Middle frontal gyrus (tissue), 1 donor: ENCODE measurements around the gene CD300H.

Experiments used
- DNase-seq: peaks from one replicate; pipeline ENCODE4 v3.0.0-alpha.2; 2015; ENCODE audit warnings: low spot score; ENCODE audit errors: extremely low spot score

Gene CD300H

DNA sequence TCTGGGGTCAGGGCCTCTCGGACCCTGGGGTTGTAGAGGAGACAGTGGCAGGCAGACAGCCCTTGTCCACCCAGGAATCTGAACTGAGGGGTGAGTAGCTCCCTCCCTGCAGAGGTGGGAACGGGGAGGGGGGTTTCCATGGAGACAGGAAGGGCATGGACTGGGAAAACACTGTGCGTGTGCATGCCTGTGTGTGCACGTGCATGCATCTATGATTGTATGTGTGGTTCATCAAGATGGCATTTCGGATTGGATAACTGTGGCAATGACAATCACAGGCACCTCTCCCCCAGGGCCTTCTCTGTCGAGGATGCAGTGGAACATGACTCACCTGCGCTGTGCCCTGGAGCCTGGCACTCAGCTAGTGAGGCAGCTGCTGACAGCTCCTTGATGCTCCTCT lies 15.3 kb downstream of the CD300H start:
- no peak for DNase-seq

DNA sequence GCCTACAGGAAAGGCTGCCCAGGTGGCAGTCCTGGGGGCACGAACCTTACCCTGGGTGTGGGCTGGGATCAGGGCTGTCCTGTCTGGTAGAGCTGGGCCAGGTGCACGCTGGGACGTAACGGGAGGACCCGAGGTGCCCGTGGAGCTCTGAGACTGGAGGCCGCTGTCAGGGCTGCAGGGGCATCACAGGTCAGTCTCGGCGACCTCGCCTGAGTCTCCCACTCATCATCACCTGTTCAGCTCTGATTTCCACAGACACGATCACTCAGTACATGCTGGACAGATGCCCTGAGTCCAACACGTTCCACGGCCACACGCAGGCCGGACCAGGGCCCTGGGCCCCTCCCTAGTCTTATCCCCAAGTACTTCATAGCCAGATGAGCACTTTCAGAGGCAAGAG lies 16.7 kb downstream of the CD300H start:
- DNase-seq: no peak

DNA sequence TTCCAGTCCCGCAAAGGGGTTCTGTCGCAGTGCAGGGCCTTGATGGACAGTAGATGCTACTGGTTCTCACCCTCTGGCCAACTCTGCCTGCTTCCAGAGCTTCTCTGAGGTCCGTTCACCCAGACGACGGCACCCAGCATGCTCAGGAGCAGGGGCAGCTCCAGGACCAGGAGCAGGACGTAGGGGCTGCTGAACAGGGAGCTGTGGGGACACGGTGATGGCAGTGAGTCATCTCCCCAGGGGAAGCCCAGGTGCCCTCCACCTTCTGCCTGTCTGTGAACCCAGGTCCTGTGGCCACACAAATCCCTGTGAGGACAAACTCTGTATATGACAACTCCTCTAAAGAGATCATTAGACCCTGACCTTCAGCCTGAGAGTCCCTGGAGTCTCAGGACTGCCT lies 18.0 kb downstream of the CD300H start:
- no peak for DNase-seq

DNA sequence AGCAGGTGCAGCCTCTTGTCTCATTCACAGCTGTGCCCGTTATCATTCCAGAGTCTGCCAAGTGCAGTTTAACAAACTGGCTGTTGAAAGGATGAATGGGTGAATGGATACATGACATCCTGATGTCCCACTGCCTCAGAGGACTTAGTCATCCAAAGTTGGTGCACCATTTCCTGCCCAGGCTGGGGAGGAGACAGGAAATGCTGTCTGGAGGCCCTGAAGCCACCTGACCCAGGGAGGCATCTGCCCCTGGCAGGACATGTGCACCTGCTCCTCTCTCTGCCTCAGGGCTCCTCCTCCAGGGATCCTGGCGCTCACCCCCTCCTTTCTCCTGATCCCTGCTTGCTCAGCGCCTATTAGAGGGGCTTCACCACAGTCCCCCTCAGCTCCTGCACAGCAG lies 19.6 kb downstream of the CD300H start:
- DNase-seq: no peak

DNA sequence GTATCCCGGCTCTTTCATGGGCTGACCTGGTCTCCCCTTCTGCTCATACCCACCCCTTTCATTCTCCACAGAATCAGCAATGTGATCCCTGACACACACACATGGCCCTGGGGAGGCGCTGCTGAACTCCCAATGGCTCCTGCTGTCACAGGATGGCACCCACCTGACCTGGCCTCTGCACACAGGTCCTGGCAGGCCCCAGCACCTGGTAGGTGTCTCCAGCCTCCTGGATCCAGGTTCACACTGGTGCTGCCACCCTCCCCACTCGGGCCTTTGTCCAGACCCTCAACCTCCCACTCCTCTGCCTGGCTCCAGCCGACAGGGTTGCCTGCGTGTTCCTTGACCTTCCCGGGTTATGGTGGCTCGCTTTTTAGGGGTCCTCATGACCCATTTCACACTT lies 20.0 kb downstream of the CD300H start:
- DNase-seq: no peak

DNA sequence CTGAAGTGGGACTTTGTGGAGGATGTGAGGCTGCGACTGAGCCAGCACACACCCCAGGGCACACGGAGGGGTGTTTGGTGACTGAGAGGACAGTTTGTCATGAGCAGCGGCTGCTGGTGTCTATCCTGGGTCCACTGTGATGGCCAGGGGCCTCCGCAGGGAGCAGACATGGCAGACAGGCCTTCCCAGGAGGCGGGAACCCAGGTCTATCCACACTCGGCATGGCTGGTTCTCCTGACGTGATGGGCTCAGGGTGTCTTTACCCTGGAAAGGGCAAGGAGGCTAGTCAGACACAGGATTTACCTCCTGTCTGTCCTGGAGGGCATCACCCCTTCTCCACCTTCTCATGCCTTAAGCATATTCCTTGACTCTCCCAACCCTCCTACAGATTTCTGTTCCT lies 20.7 kb downstream of the CD300H start:
- no peak for DNase-seq

DNA sequence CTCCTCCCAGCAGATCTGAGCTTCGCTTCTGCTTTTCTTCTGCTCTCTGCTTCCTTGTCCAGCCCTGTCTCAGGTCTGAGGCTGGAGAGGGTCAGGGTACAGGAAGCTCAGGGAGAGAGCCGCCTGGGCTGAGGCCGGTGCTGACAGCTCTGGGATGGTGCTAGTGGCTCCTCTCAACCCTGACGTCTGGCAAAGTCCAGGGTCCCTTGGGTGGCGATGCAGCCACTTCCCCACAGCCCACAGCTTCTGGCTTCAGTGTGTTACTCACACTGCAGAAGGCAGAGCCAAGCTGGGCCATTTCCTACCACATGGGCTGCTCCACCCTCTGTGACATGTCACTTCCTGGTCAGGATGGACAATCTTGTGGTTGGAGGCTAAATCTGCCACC lies 21.5 kb downstream of the CD300H start, which contains the start of gene CD300C:
Gene CD300C, minus strand, starts transcription at position 273 of the 388 bp plus-strand sequence. CDS start 333 bp downstream, outside the sequence.
- DNase-seq: no peak

DNA sequence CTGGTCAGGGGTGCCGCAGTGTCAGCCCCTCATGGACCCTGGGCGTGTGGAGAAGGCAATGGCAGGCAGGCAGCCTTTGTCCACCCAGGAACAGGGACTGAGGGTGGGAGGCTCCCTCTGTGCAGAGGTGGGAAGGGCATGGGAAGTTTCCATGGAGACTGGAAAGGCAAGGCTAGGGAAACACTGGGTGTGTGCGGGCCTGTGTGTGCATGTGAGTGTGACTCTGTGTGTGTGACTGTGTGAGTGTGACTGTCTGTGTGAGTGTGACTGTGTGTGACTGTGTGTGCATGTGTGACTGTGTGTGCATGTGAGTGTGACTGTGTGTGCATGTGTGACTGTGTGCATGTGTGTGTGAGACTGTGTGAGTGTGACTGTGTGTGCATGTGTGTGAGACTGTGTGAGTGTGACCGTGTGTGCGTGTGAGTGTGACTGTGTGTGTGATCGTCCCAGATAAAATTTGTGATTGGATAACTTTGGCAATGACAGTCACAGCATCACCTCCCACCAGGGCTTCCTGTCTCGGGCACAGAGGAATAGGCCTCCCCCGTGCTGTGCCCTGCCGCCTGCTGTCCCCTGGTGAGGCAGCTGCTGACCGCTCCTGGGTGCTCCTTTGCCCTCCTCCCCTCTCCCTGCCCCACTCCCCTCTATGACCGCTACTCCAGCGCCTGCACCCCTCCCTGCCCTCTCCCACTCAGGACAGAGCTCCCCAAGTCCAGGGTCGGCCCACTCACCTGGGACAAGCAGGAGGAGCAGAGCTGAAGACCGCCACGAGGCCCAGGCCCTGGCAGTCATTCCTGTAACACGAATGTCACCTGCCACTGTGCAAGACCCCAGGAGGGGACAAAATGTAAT lies 22.1 kb downstream of the CD300H start:
- no peak for DNase-seq

DNA sequence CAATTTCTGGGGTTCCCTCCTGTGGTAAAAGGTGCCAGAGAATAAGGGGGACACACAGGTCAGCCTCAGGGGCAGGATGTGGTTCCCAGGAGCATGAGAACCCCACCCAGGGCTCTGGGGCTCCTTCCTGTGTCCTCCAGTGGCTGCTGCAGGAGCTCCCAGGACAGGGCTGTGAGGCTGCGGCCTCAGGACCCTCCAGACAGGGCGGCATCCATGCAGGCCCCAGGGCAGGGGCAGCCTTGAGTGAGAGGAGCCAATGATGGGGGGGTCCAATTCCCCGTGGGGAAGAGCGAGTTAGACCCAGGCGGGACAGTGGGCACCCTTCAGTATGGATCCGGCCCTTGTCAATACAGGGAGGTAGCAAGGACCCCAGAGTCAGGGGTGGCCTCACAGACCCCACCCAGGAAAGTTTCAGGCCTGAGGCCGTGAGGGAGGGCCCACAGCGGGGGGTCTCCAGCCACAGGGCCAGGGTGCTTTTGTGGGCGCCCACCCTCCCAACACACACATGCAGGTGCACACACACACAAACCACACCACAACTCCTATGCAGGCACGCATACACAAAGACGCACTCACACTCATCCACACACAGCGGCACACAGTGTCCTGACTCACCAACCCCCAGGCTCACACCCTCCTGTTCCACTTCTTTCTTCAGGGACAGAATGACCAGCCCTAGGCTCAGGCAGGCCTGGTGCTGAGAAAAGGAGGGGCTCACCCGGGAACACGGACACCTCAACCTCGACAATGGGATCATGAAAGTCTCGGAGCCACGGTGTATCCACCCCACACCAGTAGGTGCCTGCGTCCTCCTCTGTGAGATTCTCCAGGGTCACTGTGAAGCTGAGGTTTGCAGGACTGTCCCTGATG lies 23.2 kb downstream of the CD300H start:
- DNase-seq: no peak

DNA sequence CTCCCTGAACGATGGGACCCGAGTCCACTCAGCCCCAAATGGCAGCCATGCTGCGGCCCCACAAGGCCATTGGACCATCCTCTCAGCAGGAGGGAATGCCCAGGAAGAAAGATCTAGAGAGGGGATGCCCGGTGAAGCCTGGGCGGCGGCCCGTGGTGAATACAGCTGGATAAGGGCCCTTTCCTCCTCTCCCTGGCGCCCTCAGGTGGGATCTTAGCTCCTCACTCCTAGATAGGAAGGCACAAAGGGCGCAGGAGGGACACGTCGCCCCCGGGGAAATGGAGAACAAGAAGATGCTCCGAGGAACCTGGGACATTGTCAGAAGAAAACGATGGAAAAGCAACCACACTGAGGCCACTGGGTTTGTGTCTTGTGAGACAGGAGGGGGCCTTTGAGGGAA lies 23.9 kb downstream of the CD300H start:
- DNase-seq: no peak

DNA sequence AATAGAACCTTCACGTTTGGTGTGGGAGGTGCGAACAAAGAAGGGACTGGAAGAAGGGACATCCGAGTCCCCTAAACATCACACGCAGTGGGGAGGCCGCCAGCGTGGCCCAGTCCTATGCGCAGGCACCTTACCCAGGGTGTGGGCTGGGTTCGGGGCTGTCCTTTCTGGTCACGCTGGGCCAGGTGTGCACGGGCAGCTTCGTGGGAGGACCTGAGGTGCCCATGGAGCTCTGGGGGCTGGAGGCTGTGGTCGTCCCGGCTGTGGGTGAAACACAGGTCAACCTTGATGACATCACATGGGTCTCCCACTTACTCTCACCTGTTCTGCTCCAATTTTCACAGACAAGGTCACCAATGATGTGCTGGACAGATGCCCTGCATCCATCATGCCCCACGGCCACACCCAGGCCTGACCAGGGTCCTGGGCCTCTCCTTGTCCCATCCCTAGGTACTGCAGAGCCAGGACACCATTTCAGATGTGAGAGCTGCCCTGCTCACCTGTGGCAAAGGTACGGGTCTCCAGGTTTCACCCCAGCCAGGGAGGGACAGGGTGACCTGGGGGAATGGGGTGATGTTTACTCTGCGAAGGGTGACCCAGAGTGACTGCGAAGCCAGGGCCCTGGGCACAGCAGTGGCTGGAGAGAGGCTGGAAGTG lies 24.5 kb downstream of the CD300H start:
- no peak for DNase-seq

DNA sequence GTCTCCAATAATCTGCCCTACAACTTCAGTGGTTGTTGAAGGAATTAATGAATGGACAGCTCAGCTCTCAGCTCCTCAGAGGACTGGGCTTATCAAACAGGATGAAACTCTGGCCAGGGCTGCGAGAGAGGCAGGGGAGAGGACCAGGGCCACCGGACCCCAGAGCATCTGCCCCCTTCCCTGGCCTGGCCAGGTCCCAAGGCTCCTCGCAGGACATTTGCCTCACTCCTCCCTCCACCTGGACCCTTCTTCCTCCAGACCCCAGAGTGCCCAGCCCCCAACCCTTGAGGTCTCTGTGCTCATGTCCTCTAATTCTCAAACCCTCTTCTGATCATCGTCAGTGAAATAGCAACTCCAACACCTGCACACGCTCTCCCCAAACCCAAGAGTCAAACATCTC lies 25.1 kb downstream of the CD300H start:
- no peak for DNase-seq

DNA sequence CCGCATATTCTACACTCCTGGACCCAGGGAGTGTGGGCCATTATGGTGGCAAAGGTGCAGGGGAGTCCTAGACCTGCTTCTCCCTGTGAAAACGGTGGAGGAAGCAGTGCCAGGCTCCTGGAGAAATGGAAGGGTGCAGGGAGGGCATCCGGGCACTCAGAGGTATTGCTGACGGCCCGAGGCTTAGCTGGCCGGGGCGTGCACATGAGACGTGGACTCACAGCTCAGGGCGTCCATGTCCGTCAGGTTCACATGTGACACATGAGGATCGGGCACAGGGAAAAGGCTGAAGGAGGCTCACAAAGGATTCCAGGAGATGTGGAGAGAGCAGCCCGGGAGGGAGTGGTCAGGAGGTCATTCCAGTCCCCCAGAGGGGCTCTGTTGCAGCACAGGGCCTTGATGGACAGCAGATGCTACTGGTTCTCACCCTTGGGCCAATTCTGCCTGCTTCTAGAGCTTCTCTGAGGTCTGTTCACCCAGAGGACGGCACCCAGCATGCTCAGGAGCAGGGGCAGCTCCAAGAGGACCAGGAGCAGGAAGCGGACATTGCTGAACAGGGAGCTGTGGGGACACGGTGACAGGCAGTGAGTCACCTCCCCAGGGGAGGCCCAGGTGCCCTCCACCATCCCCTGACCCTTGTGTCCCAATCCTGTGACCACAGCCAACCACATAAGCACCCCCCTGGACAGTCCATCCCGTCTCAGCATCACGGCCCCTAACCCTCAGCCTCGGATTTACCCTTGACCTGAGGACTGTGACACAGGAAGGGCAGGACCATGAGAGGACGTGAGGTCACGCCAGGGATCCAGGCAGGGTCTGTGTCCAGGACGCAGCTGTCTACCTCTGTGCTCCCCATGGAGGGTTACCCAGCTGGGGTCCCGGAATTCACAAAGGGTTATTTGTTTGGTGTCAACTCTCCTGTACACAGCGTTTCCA lies 25.9 kb downstream of the CD300H start:
- DNase-seq: no peak

DNA sequence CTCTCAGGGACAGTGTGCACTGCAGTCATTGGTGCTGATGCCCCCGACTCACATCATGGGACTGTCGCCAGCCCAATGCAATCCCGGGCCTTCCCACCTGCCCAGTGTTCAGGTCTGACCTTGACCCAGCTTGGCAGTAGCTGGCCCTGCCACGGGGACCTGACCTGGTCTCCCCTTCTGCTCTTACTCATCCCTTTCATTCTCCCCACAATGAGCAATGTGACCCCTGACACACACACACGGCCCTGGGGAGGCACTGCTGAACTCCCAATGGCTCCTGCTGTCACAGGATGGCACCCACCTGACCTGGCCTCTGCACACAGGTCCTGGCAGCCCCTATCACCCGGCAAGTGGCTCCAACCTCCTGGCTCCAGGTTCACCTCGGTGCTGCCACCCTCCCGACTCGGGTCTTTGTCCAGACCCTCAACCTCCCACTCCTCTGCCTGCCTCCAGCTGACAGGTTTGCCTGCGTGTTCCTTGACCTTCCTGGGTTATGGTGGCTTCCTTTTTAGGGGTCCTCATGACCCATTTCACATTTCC lies 28.0 kb downstream of the CD300H start:
- no peak for DNase-seq

DNA sequence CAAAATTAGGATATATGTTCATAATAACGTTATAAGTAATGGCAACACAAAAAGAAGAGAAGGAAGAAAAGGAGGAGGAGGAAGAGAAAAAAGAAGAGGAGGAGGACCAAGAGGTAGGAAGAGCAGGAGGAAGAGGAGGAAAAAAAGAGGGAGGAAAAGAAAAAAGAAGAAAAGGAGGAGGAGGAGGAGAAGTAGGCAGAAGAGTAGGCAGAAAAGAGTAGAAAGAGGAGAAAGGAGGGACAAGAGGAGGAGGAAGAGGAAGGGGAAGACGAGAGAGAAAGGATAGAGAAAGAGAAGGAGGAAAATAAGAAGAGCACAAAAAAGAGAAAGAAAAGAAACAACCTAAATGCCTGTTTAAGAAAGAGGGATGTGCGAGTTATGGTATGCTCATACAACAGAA lies 30.4 kb downstream of the CD300H start:
- no peak for DNase-seq

DNA sequence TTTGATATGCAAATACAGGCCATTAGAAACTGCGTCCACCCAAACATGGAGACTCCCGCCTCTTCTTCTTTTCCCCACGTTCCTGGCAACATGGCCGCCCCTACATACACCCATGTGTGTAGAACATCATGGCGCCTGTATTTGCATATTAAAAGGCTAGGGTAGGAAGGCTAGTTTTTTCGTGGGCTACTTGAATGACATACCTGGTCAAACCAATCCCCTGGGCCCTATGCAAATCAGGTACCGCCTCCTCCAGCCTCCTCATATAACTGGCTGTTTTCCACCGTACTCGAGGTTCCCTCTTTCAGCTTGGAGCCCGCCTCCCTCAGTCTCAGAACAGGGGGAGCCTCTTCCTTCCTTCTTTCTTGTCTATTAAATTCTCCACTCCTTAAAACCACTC lies 35.2 kb downstream of the CD300H start:
- DNase-seq: no peak

DNA sequence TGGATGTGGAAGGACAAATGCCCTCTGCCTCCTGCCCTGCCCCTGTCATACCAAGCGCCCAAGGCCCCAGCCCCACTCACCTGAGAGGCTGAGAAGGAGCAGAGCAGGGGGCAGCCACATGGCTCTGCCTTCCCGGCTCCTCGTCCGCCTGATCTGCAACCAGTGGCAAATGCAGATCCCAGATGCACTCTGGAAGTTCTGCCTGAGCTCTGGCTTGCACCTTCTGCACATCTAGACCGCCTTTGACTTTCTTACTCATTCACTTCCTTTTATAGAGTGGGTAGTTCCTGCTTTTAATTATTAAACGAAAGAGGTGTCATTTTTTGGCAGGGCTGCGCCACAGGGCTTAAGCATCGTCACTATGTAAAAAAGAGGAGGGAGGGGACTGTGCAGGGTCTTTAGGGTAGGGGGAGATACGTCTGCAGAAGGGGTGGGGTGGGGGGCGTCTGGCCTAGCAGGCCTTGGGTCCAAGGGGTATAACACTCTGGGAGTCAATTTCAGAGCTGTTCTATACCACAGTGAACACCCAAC lies 36.0 kb downstream of the CD300H start, which contains the start of gene CD300LB:
Gene CD300LB, minus strand, starts transcription at position 245 of the 531 bp plus-strand sequence. Its CDS starts 125 bp downstream, at position 120.
- no peak for DNase-seq

DNA sequence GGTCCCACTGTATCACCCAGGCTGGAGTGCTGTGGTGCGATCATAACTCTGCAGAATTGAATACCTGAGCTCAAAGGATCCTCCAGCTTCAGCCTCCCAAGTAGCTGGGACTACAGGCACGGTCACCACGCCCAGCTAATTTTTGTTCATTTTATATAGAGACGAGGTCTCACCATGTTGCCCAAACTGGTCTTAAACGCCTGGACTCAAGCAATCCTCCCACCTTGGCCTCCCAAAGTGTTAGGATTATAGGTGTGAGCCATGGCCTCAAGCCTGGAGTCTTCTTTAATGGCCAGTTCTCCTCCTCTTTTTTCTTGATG lies 36.5 kb downstream of the CD300H start:
- no peak for DNase-seq

DNA sequence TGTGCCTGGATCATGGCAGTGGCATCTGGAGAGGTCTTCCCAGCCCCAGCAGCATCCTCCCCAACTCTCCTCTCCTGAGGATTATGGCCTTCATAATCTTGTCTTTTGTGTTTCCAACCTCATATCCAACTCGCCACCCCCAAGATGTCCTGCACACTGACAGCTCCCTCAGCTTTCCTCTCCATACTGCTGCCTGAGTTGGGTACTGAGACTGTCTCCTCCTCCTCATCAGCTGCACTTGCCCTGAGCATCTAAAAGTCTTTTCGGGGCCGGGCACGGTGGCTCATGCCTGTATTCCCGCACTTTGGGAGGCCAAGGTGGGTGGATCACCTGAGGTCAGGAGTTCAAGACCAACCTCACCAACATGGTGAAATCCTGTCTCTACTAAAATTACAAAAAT lies 38.1 kb downstream of the CD300H start:
- no peak for DNase-seq

DNA sequence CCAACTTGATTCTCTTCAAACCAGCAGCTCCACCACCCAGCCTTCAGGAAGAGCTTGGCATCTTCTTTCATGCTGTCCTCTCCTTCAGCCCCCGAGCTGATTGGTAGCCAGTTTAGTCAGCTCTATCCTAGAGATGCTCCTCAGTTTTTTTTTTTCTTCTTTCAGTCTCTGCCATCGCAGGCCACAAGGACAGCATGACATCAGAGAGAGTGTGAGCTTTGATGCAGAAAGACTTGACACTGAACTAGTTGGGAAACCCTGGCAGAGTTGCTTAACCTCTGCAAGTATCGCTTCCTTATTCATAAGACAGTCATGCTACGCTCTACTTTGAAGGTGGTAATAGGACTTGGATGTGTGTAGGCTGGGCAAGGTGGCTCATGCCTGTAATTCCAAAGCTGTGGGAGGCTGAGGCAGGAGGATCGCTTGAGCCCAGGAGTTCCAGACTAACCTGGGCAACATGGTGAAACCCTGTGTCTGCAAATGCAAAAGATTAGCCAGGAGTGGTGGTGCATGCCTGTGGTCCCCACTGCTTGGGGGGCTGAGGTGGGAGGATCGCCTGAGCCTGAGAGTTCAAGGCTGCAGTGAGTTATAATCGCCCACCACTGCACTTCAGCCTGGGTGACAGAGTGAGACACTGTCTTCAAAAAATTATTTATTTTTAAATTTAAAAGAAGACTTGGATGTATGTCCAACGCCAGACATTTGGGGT lies 38.7 kb downstream of the CD300H start:
- DNase-seq: peak; percentile 13
